ENCODE results near the gene OR52H1.

DNA sequence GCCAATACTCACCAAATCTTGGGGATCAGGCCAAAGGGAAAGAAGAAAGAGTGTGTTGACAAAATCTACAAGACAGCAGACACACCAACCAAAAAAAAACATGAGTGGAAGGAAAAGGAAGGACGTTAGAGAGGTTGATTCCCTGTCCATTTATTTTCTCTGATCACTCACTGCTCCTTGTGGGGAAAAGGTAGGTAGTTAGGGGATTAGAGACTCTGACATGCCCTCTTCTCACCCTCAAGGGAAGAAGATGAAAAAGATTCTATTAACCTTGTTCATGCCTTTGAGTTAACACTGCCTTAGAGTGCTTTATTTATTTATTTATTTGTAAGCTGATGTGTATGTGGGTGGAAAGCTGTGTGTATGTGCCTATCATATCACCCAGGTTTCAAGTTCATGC, at the start of gene OR52H1:
- TF ChIP-seq CTCF (IDR thresholded peaks at IDR 0.05) (no peak), POLR2A (IDR thresholded peaks at IDR 0.05) (no peak)
